ENCODE data around the gene RNASEH2A.

DNA sequence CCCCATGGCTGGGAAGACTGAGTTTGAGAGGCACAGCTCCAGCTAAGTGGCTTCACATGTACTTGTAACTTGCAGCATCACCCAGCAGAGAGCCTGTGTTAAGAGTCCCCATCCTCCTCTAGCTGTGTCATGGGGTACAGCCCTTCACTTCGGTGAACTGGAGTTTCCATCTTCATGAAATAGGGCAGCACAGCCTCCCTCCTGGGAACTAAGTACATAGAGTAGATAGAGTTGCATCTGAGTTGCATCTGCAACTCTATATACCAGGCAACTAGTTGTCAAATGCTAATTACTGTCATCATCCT, 6.0 kb upstream of the RNASEH2A start:
- TF ChIP-seq CTCF (IDR thresholded peaks at IDR 0.05) (no peak), SIN3A (IDR thresholded peaks at IDR 0.05; ENCODE audit: borderline replicate concordance, low read depth, low read length) (no peak), RFX5 (IDR thresholded peaks at IDR 0.05; ENCODE audit: low read length) (no peak), YY1 (IDR thresholded peaks at IDR 0.05; ENCODE audit: low read depth) (no peak)
- TF ChIP-seq, protein P1, sequence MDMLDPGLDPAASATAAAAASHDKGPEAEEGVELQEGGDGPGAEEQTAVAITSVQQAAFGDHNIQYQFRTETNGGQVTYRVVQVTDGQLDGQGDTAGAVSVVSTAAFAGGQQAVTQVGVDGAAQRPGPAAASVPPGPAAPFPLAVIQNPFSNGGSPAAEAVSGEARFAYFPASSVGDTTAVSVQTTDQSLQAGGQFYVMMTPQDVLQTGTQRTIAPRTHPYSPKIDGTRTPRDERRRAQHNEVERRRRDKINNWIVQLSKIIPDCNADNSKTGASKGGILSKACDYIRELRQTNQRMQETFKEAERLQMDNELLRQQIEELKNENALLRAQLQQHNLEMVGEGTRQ (IDR thresholded peaks at IDR 0.05; ENCODE audit: borderline replicate concordance, low read depth, low read length): no peak

All from SK-N-SH (cell line).